Breast epithelium (tissue), 3 donors: ENCODE data around the gene CLDND1.

Source experiments
- CTCF ChIP-seq, 3 donors: fragments of 450-650 bp; IDR thresholded peaks; one replicate each; pipeline ENCODE4 v1.5.1; 2016 to 2017; ENCODE audit warnings: antibody characterized with exemption in 3 of 3, mild to moderate bottlenecking in 3 of 3, moderate library complexity in 3 of 3
- POLR2A ChIP-seq: fragments of 450-650 bp; IDR thresholded peaks from one replicate; pipeline ENCODE4 v1.6.1; 2016; ENCODE audit warnings: antibody characterized with exemption, mild to moderate bottlenecking, moderate library complexity

GRCh38 chr3:98561727-98562521, 39.2 kb upstream of the CLDND1 start:
- no peak for TF ChIP-seq CTCF (IDR thresholded peaks at IDR 0.05)
- TF ChIP-seq POLR2A: no peak
